ENCODE results near the gene HFE.

DNA sequence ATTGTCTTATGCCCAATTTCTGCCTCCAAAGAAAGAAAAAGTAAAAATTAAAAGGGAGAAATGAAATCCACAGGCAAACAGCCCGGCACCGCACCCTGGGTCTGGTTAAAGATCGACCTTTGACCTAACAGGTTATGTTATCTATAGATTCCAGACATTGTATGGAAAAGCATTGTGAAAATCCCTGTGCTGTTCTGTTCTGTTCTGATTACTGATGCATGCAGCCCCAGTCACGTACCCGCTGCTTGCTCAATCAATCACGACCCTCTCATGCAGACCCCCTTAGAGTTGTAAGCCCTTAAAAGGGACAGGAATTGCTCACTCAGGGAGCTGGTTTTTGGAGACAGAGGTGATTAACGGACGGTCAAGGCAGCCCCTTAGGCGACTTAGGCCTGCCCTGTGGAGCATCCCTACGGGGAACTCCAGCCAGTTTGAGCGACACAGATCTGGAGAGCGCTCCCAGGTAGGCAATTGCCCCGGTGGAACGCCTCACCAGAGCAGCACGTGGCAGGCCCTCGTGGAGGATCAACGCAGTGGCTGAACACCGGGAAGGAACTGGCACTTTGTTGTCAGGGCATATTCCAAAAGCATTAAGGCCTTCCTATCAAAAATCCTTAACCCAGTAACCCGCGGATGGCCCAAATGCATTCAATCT lies 12.0 kb upstream of the HFE start:
- TF ChIP-seq, protein P1, sequence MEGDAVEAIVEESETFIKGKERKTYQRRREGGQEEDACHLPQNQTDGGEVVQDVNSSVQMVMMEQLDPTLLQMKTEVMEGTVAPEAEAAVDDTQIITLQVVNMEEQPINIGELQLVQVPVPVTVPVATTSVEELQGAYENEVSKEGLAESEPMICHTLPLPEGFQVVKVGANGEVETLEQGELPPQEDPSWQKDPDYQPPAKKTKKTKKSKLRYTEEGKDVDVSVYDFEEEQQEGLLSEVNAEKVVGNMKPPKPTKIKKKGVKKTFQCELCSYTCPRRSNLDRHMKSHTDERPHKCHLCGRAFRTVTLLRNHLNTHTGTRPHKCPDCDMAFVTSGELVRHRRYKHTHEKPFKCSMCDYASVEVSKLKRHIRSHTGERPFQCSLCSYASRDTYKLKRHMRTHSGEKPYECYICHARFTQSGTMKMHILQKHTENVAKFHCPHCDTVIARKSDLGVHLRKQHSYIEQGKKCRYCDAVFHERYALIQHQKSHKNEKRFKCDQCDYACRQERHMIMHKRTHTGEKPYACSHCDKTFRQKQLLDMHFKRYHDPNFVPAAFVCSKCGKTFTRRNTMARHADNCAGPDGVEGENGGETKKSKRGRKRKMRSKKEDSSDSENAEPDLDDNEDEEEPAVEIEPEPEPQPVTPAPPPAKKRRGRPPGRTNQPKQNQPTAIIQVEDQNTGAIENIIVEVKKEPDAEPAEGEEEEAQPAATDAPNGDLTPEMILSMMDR (conservative IDR thresholded peaks at IDR 0.05; ENCODE audit: low read length): no peak
- TF ChIP-seq EZH2phosphoT487 (IDR thresholded peaks at IDR 0.05; ENCODE audit: borderline replicate concordance, low read depth, low read length): no peak

Measured in OCI-LY7 (cell line).